Thyroid gland (tissue), 4 donors: Measurements from ENCODE around the gene AZGP1. TPM values are rescaled to one million over a fixed set of nuclear protein-coding genes. Genes with fewer than 3 reads are reported as not detected.
"Not testable (repeated sequence)": the region's sequence is repeated elsewhere in the genome, so short reads cannot be mapped to it uniquely, and the experiment has no call there.

Experiments used
- DNase-seq, 2 donors: peaks; one replicate each; pipeline ENCODE4 v3.0.0-alpha.2; 2019
- H3K27ac ChIP-seq, 3 donors: fragments of 200-600 bp; sonication (generic); 1 replicate in 2 of 3; 2 replicates in 1 of 3; pipeline ENCODE4 v1.5.1; 2016 to 2019; ENCODE audit warnings: mild to moderate bottlenecking in 1 of 3, moderate library complexity in 1 of 3
- H3K27me3 ChIP-seq: fragments of 200-600 bp; sonication (generic); one replicate; pipeline ENCODE4 v1.5.1; 2019
- H3K36me3 ChIP-seq, 2 donors: fragments of 200-600 bp; sonication (generic); one replicate each; pipeline ENCODE4 v1.5.1; 2016 to 2019
- H3K4me1 ChIP-seq, 2 donors: fragments of 200-600 bp; sonication (generic); one replicate each; pipeline ENCODE4 v1.5.1; 2017 to 2019
- H3K4me3 ChIP-seq, 3 donors: fragments of 200-600 bp; sonication (generic); replicated peaks in 1 of 3; 1 replicate in 2 of 3; 2 replicates in 1 of 3; pipeline ENCODE4 v1.5.1; 2016; ENCODE audit warnings: mild to moderate bottlenecking in 1 of 3
- H3K9me3 ChIP-seq: fragments of 200-600 bp; sonication (generic); one replicate; pipeline ENCODE4 v1.5.1; 2017
- CTCF ChIP-seq, 6 experiments: fragments of 200-600 bp in 3 of 6; fragments of 450-650 bp in 3 of 6; sonication (generic) in 3 of 6; IDR thresholded peaks; one replicate each; pipeline ENCODE4 v1.5.1; 2016 to 2019; ENCODE audit warnings: antibody characterized with exemption in 6 of 6, mild to moderate bottlenecking in 2 of 6, inconsistent platforms in 1 of 6, moderate library complexity in 1 of 6
- POLR2A ChIP-seq, 2 donors: fragments of 450-650 bp; IDR thresholded peaks; one replicate each; pipeline ENCODE4 v1.6.1; 2017; ENCODE audit warnings: antibody characterized with exemption in 2 of 2, mild to moderate bottlenecking in 2 of 2, moderate library complexity in 1 of 2
- WGBS, 2 donors: methylation state at CpG; one replicate each; pipeline ENCODE4 v1.1.5; 2017; 5-methylcytosine and 5-hydroxymethylcytosine counted together
- intact Hi-C: fragments of 100-400 bp; cut with DNase I; formaldehyde crosslinking; loops from one replicate; pipeline ENCODE4 v1.15.1; 2023
- total RNA-seq, 4 donors: library from RNA; depleted of rRNA; stranded (reverse); fragments of >200 nt; gene quantifications; one replicate each; pipeline ENCODE4 v1.2.3, GENCODE V29; 2016

AZGP1 gene
- total RNA-seq, 4 donors from 2014 or later, result 1.6 to 3.5 (median 3.1) TPM; not detected in 1

DNA sequence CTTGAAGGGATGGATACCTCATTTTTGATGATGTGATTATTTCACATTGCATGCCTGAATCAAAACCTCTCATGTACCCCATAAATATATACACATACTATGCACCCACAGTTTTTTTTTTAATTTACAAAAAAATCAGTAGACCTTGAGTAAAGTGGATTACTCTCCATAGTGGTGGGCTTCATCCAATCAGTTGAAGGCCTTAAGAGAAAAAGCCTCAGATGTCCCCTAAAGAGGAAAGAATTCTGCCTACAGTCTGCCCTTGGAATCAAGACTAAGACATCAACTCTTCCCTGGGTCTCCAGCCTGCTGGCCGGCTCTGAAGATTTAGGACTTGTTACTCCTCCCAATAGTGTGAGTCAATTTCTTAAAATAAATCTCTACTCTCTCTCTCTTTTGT is 1.1 kb downstream of the AZGP1 start:
- Histone ChIP-seq H3K27ac (no peak overlapping the region), H3K27me3 (no peaks in the 10 kb centered on the region), H3K9me3 (no peaks in the 10 kb centered on the region), H3K36me3 (no peaks in the 10 kb centered on the region), H3K4me3 (no peak overlapping the region), H3K4me1 (no peaks in the 10 kb centered on the region)
- 69 to 74% methylated on average over 1 of the region's 1 CpG for WGBS, 2 donors
- intact Hi-C loops, result loop anchor here (5.0 kb wide), 2 partner anchors 52 to 158 kb away; no protein-coding TSS in a partner anchor
- TF ChIP-seq POLR2A (IDR thresholded peaks at IDR 0.05) (no peak), CTCF (IDR thresholded peaks at IDR 0.05) (no peak)
- DNase-seq, result no peak

- H3K9me3 ChIP-seq, H3K27ac ChIP-seq, intact Hi-C loops, H3K36me3 ChIP-seq, DNase-seq, H3K4me3 ChIP-seq, H3K4me1 ChIP-seq, H3K27me3 ChIP-seq: not testable (repeated sequence)
- WGBS, 2 donors, result 82 to 85% methylated on average over 7 of the region's 7 CpGs
Measured at GRCh38 chr7:99973817-99974216, 2.0 kb downstream of the AZGP1 start.

GRCh38 chr7:99971242-99971641 is 4.6 kb downstream of the AZGP1 start:
- H3K4me3 ChIP-seq, result no peak overlapping the region
- no peaks in the 10 kb centered on the region for H3K9me3 ChIP-seq
- H3K4me1 ChIP-seq, result no peaks in the 10 kb centered on the region
- DNase-seq, result no peak
- 79 to 85% methylated on average over 4 of the region's 4 CpGs for WGBS, 2 donors
- intact Hi-C loops, result no loop called here
- TF ChIP-seq POLR2A (IDR thresholded peaks at IDR 0.05), result no peak
- TF ChIP-seq CTCF (IDR thresholded peaks at IDR 0.05), result no peak
- H3K27me3 ChIP-seq, result no peaks in the 10 kb centered on the region
- H3K36me3 ChIP-seq, result no peaks in the 10 kb centered on the region
- no peak overlapping the region for H3K27ac ChIP-seq

DNA sequence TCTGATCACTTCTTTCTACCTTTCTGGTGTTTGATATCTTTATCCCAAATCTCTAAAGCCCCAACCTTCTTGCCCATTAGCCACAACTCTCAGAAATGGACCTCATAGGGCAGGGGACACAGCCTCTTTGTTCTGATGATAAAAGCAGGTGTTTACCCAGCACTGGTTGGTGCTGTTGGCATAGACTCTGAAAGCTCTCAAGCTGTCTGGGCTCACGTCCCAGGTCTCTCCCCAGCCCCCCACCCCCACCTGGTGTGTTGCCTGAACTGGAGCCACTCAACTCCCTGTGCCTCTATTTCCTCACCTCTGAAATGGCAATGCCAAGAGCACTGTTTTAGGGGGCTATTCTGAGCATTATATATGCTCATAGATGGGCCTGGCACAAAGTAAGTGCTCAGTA is 6.0 kb downstream of the AZGP1 start:
- intact Hi-C loops, H3K27ac ChIP-seq, H3K4me1 ChIP-seq, H3K9me3 ChIP-seq, H3K27me3 ChIP-seq, H3K4me3 ChIP-seq, H3K36me3 ChIP-seq: not testable (repeated sequence)
- peak; percentile 39 to 42 for DNase-seq
- WGBS, 2 donors, result 0 to 17% methylated on average over 1 of the region's 1 CpG

GRCh38 chr7:99969298-99969697 is 6.5 kb downstream of the AZGP1 start:
- intact Hi-C loops, result no loop called here
- WGBS, 2 donors, result 85 to 86% methylated on average over 3 of the region's 3 CpGs
- H3K27me3 ChIP-seq, result no peaks in the 10 kb centered on the region

More at GRCh38 chr7:99969298-99969697, 6.5 kb downstream of the AZGP1 start:
- Histone ChIP-seq H3K9me3 (no peaks in the 10 kb centered on the region), H3K36me3 (no peaks in the 10 kb centered on the region), H3K4me1 (no peaks in the 10 kb centered on the region), H3K4me3 (no peak overlapping the region), H3K27ac (no peak overlapping the region)
- DNase-seq, result no peak
- TF ChIP-seq CTCF (IDR thresholded peaks at IDR 0.05) (no peak), POLR2A (IDR thresholded peaks at IDR 0.05) (no peak)
